ENCODE measurements around the gene CKM. TPM values are rescaled to one million over a fixed set of nuclear protein-coding genes. Genes with fewer than 3 reads are reported as not detected.
A peak's percentile ranks its signal among the peaks of the same experiment; 100 is the strongest.

Gene CKM
- total and polyA plus RNA-seq, 2 of the 4 experiments (the other 2 are of a cell fraction) = not detected

GRCh38 chr19:45262570-45262969 lies 60.1 kb downstream of the CKM start:
- Histone ChIP-seq H2BK15ac (ENCODE audit: low read depth, low read length) (no peak overlapping the region), H3K14ac (replicated peaks; ENCODE audit: low read depth, low read length) (no peak overlapping the region), H3K23ac (ENCODE audit: low read depth, low read length) (no peak overlapping the region), H3K36me3 (ENCODE audit: control insufficient read depth, insufficient read depth, low read length) (peaks cover 38% of the 10 kb centered on the region), H2AFZ (replicated peaks; ENCODE audit: low read length, poor library complexity) (no peak overlapping the region), H2BK20ac (ENCODE audit: low read depth, low read length) (no peak overlapping the region), H3K4ac (ENCODE audit: low read depth, low read length) (no peak overlapping the region), H3K18ac (ENCODE audit: low read depth, low read length) (no peak overlapping the region), H4K91ac (ENCODE audit: insufficient read depth, low read depth, low read length) (no peak overlapping the region), H2BK120ac (ENCODE audit: low read depth, low read length) (no peak overlapping the region), H3K9me3 (ENCODE audit: control insufficient read depth, insufficient read depth, low read length) (no peaks in the 10 kb centered on the region), H3K4me1 (ENCODE audit: control insufficient read depth, insufficient read depth, low read length) (no peaks in the 10 kb centered on the region), H2BK5ac (ENCODE audit: low read depth, low read length, poor library complexity, severe bottlenecking) (no peak overlapping the region), H3K9me1 (ENCODE audit: insufficient read depth, low read length) (0 out of 2 replicates have a peak, but pooled peaks cover 7% of the 10 kb centered on the region), H2AK5ac (ENCODE audit: low read depth, low read length) (no peak overlapping the region), H3K79me1 (ENCODE audit: low read depth in 1 of 2, low read length in 2 of 2) (peaks cover 17 to 34% of the 10 kb centered on the region in 2 experiments), H3K56ac (ENCODE audit: extremely low read depth, insufficient read depth, low read length) (no peak overlapping the region), H3K9ac (ENCODE audit: low read depth, low read length) (no peak overlapping the region), H3K4me3 (ENCODE audit: insufficient read depth, low read depth, low read length) (no peak overlapping the region), H3K4me2 (ENCODE audit: low read depth, low read length) (no peak overlapping the region), H4K20me1 (ENCODE audit: insufficient read depth, low read length) (peaks cover 20% of the 10 kb centered on the region), H2AK9ac (replicated peaks; ENCODE audit: low read depth, low read length, poor library complexity) (peak overlapping the region; percentile 61), H4K8ac (ENCODE audit: low read depth in 2 of 2, low read length in 2 of 2) (no peak overlapping the region), H3K27ac (ENCODE audit: insufficient read depth, low read length) (no peak overlapping the region), H4K5ac (ENCODE audit: low read depth, low read length) (no peak overlapping the region), H3K27me3 (ENCODE audit: control insufficient read depth, insufficient read depth, low read length) (no peaks in the 10 kb centered on the region)
- ChIA-PET CTCF (no interaction called here), POLR2A (ENCODE audit: unreplicated experiment) (no interaction called here)
- WGBS, 2 experiments (ENCODE audit: extremely low coverage in 2 of 2, insufficient read length in 1 of 2) = 100% methylated on average over 2 of the region's 6 CpGs; no CpG with 5 or more reads in 1 of the 2 experiments
- no peak for TF ChIP-seq USF2 (IDR thresholded peaks at IDR 0.05; ENCODE audit: low read depth, low read length)
- no peak for TF ChIP-seq SMC3 (IDR thresholded peaks at IDR 0.05; ENCODE audit: low read depth, low read length)
- no peak for TF ChIP-seq MXI1 (IDR thresholded peaks at IDR 0.05; ENCODE audit: borderline replicate concordance, low read depth, low read length)
- no peak for TF ChIP-seq CTCF (conservative IDR thresholded peaks at IDR 0.05; ENCODE audit: low read depth, low read length)
- TF ChIP-seq NFE2L2 (IDR thresholded peaks at IDR 0.05; ENCODE audit: low read depth, low read length) = no peak
- no peak for TF ChIP-seq BHLHE40 (IDR thresholded peaks at IDR 0.05; ENCODE audit: low read depth, low read length)
- no peak for TF ChIP-seq RFX5 (IDR thresholded peaks at IDR 0.05; ENCODE audit: low read depth, low read length)
- no peak for TF ChIP-seq FOS (IDR thresholded peaks at IDR 0.05; ENCODE audit: low read depth, low read length)
- no peak for TF ChIP-seq CHD1 (IDR thresholded peaks at IDR 0.05; ENCODE audit: low read depth, low read length)
- BruUV-seq (replicated peaks) = no TSS peak
- in situ Hi-C loops (cut with MboI; ENCODE audit: low sequenced_read_pairs) (no loop called here), dilution Hi-C loops (cut with HindIII; ENCODE audit: low sequenced_read_pairs, unreplicated experiment) (no loop called here), intact Hi-C loops (cut with micrococcal nuclease) (no loop called here)
- ATAC-seq (ENCODE audit: low read depth) (no peak), DNase-seq (no peak)

Data from IMR-90 (cell line).